OCI-LY7 (cell line): ENCODE data around the gene C16orf78.

ENCODE experiments used
- CTCF ChIP-seq: fragments of 200-600 bp; sonication (generic); conservative IDR thresholded peaks from 2 replicates; pipeline ENCODE4 v1.5.1; 2014; ENCODE audit warnings: mild to moderate bottlenecking, antibody characterized with exemption, low read length, moderate library complexity, mixed read lengths
- EZH2phosphoT487 ChIP-seq: fragments of 200-600 bp; sonication (generic); IDR thresholded peaks from 2 replicates; pipeline ENCODE4 v1.6.1; 2018; ENCODE audit warnings: low read depth, borderline replicate concordance, mild to moderate bottlenecking, mixed run types, antibody characterized with exemption, low read length, moderate library complexity, mixed read lengths

GRCh38 chr16:49335828-49336227, 37.8 kb upstream of the C16orf78 start:
- TF ChIP-seq CTCF (no peak), EZH2phosphoT487 (no peak)
